ENCODE data around the gene DHRS3. TPM values are rescaled to one million over a fixed set of nuclear protein-coding genes. Genes with fewer than 3 reads are reported as not detected.
"Not testable (repeated sequence)": the region's sequence is repeated elsewhere in the genome, so short reads cannot be mapped to it uniquely, and the experiment has no call there.

The DHRS3 gene
- total and polyA plus RNA-seq, 2 donors (not counting 3 experiments of a cell fraction or from before 2014, with no cell fraction given), result 54.3 to 75.2 TPM

DNA sequence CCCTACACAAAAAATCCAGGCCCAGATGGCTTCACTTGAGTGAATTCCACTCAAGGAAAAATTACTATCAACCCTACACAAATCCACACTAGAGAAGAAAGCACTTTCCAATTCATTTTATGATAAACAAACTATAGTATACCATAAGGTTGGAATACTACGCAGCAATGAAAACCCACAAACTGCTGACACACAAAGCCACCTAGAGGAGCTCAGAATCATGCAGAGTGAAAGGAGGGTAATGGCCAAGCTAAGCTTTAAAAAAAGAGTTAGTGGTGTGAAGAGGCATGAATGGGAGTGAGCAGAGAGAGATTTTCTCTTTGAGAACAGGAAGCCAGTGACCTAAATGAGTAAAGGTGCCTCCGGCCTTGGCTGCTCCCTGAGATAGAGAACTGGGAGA is 93.7 kb downstream of the DHRS3 start:
- Histone ChIP-seq H3K9ac (replicated peaks; ENCODE audit: extremely low read depth, insufficient read depth, low read length) (no peak overlapping the region), H3K27ac (ENCODE audit: insufficient read depth, low read depth, low read length) (no peak overlapping the region), H3K9me1 (replicated peaks; ENCODE audit: control insufficient read depth, extremely low read depth, insufficient read depth, low read length) (no peaks in the 10 kb centered on the region), H4K20me1 (replicated peaks; ENCODE audit: control insufficient read depth, extremely low read depth, insufficient read depth, low read length) (no peaks in the 10 kb centered on the region), H2AFZ (ENCODE audit: low read depth, low read length) (no peak overlapping the region), H3K27me3 (ENCODE audit: control insufficient read depth in 2 of 2, insufficient read depth in 2 of 2, low read length in 2 of 2) (no peaks in the 10 kb centered on the region), H3K36me3 (ENCODE audit: control insufficient read depth in 2 of 2, extremely low read depth in 1 of 2, insufficient read depth in 2 of 2, low read length in 2 of 2) (no peaks in the 10 kb centered on the region), H3K4me1 (ENCODE audit: control insufficient read depth, extremely low read depth, insufficient read depth, low read length) (no peaks in the 10 kb centered on the region), H3K9me3 (replicated peaks; ENCODE audit: control insufficient read depth, insufficient read depth, low read length) (no peaks in the 10 kb centered on the region), H3K4me2 (ENCODE audit: insufficient read depth, low read length) (no peak overlapping the region), H3K4me3 (replicated peaks in 1 of 3; ENCODE audit: insufficient read depth in 1 of 3, low read depth in 1 of 3, low read length in 3 of 3) (no peak overlapping the region), H3K79me2 (ENCODE audit: control insufficient read depth, insufficient read depth, low read length) (no peaks in the 10 kb centered on the region)
- ChIA-PET CTCF (interaction anchor here (1.3 kb wide), 1 partner anchor 16 kb away, joined by 3 read pairs; no protein-coding TSS in a partner anchor), POLR2A (no interaction called here)
- TF ChIP-seq GATA2 (IDR thresholded peaks at IDR 0.05; ENCODE audit: insufficient read depth, insufficient read length, low read depth, low read length) (no peak), FOS (IDR thresholded peaks at IDR 0.05; ENCODE audit: borderline replicate concordance, insufficient read depth, low read length) (no peak), EZH2 (IDR thresholded peaks at IDR 0.05; ENCODE audit: borderline replicate concordance, low read depth, low read length, severe bottlenecking) (no peak), JUN (IDR thresholded peaks at IDR 0.05; ENCODE audit: borderline replicate concordance, insufficient read depth, insufficient read length, low read depth) (no peak)
- TF ChIP-seq, protein P1, sequence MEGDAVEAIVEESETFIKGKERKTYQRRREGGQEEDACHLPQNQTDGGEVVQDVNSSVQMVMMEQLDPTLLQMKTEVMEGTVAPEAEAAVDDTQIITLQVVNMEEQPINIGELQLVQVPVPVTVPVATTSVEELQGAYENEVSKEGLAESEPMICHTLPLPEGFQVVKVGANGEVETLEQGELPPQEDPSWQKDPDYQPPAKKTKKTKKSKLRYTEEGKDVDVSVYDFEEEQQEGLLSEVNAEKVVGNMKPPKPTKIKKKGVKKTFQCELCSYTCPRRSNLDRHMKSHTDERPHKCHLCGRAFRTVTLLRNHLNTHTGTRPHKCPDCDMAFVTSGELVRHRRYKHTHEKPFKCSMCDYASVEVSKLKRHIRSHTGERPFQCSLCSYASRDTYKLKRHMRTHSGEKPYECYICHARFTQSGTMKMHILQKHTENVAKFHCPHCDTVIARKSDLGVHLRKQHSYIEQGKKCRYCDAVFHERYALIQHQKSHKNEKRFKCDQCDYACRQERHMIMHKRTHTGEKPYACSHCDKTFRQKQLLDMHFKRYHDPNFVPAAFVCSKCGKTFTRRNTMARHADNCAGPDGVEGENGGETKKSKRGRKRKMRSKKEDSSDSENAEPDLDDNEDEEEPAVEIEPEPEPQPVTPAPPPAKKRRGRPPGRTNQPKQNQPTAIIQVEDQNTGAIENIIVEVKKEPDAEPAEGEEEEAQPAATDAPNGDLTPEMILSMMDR (IDR thresholded peaks at IDR 0.05; ENCODE audit: extremely low read depth in 1 of 2, insufficient read depth in 1 of 2, low read depth in 1 of 2, low read length in 2 of 2), result no peak
- no peak for DNase-seq (ENCODE audit: low read depth, low spot score)
- dilution Hi-C loops (cut with MboI; ENCODE audit: extremely low pct_ligation_motif_present, low sequenced_read_pairs) (no loop called here), intact Hi-C loops (cut with micrococcal nuclease) (no loop called here)
- BruUV-seq (replicated peaks), result no TSS peak
- FAIRE-seq, result no peak

DNA sequence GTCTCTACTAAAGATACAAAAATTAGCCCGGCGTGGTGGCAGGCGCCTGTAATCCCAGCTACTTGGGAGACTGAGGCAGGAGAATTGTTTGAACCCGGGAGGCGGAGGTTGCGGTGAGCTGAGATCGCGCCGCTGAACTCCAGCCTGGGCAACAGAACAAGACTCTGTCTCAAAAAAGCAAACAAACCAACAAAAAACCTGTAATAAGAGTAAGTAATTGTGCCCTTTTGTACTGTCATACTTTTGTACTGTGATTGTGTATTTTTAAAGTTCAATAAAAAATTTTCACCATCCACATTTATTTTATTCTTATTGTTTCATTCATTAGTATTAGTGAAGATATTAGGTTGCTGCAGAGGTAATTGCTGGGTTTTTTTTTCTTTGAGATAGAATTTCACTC is 95.2 kb downstream of the DHRS3 start:
- H3K4me3 ChIP-seq (replicated peaks in 1 of 3; ENCODE audit: insufficient read depth in 1 of 3, low read depth in 1 of 3, low read length in 3 of 3); H2AFZ ChIP-seq (ENCODE audit: low read depth, low read length); H3K36me3 ChIP-seq (ENCODE audit: control insufficient read depth in 2 of 2, extremely low read depth in 1 of 2, insufficient read depth in 2 of 2, low read length in 2 of 2); H3K4me2 ChIP-seq (ENCODE audit: insufficient read depth, low read length); dilution Hi-C loops (cut with MboI; ENCODE audit: extremely low pct_ligation_motif_present, low sequenced_read_pairs); H3K27ac ChIP-seq (ENCODE audit: insufficient read depth, low read depth, low read length); H3K4me1 ChIP-seq (ENCODE audit: control insufficient read depth, extremely low read depth, insufficient read depth, low read length); DNase-seq (ENCODE audit: low read depth, low spot score); CTCF ChIA-PET; BruUV-seq (replicated peaks); FAIRE-seq; H3K79me2 ChIP-seq (ENCODE audit: control insufficient read depth, insufficient read depth, low read length); H3K27me3 ChIP-seq (ENCODE audit: control insufficient read depth in 2 of 2, insufficient read depth in 2 of 2, low read length in 2 of 2); H3K9ac ChIP-seq (replicated peaks; ENCODE audit: extremely low read depth, insufficient read depth, low read length); H3K9me3 ChIP-seq (replicated peaks; ENCODE audit: control insufficient read depth, insufficient read depth, low read length); POLR2A ChIA-PET; H3K9me1 ChIP-seq (replicated peaks; ENCODE audit: control insufficient read depth, extremely low read depth, insufficient read depth, low read length); intact Hi-C loops (cut with micrococcal nuclease); H4K20me1 ChIP-seq (replicated peaks; ENCODE audit: control insufficient read depth, extremely low read depth, insufficient read depth, low read length): not testable (repeated sequence)
